ENCODE measurements around the gene MAD1L1. TPM values are rescaled to one million over a fixed set of nuclear protein-coding genes. Genes with fewer than 3 reads are reported as not detected.

Gene MAD1L1
- total RNA-seq, 2 donors from 2014 or later: 59.1 to 61.4 TPM

- Histone ChIP-seq H3K9ac (ENCODE audit: extremely low read depth, low read length, poor library complexity, severe bottlenecking) (no peak overlapping the region), H3K27me3 (ENCODE audit: control insufficient read depth, insufficient read depth, low read length, poor library complexity, severe bottlenecking) (no peaks in the 10 kb centered on the region), H3K4me3 (ENCODE audit: low read length) (no peak overlapping the region), H3K9me3 (ENCODE audit: control insufficient read depth, low read length) (peaks cover 7% of the 10 kb centered on the region), H3K36me3 (ENCODE audit: control insufficient read depth, insufficient read depth, low read length) (no peaks in the 10 kb centered on the region), H3K27ac (ENCODE audit: low read depth, low read length) (no peak overlapping the region), H3K4me1 (ENCODE audit: control insufficient read depth, insufficient read depth, low read length) (peaks cover 3% of the 10 kb centered on the region)
- Mint-ChIP-seq H3K27ac (no peak overlapping the region), H3K36me3 (ENCODE audit: low read depth) (peaks cover 39% of the 10 kb centered on the region), H3K27me3 (ENCODE audit: insufficient read depth) (no peaks in the 10 kb centered on the region), H3K4me3 (no peak overlapping the region), H3K4me1 (no peaks in the 10 kb centered on the region), H3K9me3 (peaks cover 20% of the 10 kb centered on the region)
- TF ChIP-seq CTCF (conservative IDR thresholded peaks at IDR 0.05): no peak
- DNase-seq: no peak
- WGBS, 2 experiments (ENCODE audit: insufficient coverage in 1 of 2, insufficient read length in 1 of 2): 89 to 93% methylated on average over 18 to 29 of the region's 29 CpGs
These were observed 296.1 kb downstream of the MAD1L1 start for GRCh38 chr7:1936531-1937251.

GRCh38 chr7:1936006-1936310, 296.8 kb downstream of the MAD1L1 start:
- WGBS, 2 experiments (ENCODE audit: insufficient coverage in 1 of 2, insufficient read length in 1 of 2): 92 to 100% methylated on average over 1 to 8 of the region's 8 CpGs
- H3K9ac ChIP-seq (ENCODE audit: extremely low read depth, low read length, poor library complexity, severe bottlenecking): no peak overlapping the region
- Mint-ChIP-seq H3K4me1 (no peaks in the 10 kb centered on the region), H3K27ac (peak overlapping the region; percentile 74), H3K9me3 (peaks cover 25% of the 10 kb centered on the region), H3K4me3 (no peak overlapping the region), H3K27me3 (ENCODE audit: insufficient read depth) (no peaks in the 10 kb centered on the region), H3K36me3 (ENCODE audit: low read depth) (peaks cover 45% of the 10 kb centered on the region)
- no peak overlapping the region for H3K27ac ChIP-seq (ENCODE audit: low read depth, low read length)
- H3K9me3 ChIP-seq (ENCODE audit: control insufficient read depth, low read length): peaks cover 7% of the 10 kb centered on the region
- TF ChIP-seq CTCF (conservative IDR thresholded peaks at IDR 0.05): no peak
- H3K4me3 ChIP-seq (ENCODE audit: low read length): no peak overlapping the region
- DNase-seq: no peak
- H3K4me1 ChIP-seq (ENCODE audit: control insufficient read depth, insufficient read depth, low read length): peaks cover 3% of the 10 kb centered on the region
- H3K36me3 ChIP-seq (ENCODE audit: control insufficient read depth, insufficient read depth, low read length): no peaks in the 10 kb centered on the region
- H3K27me3 ChIP-seq (ENCODE audit: control insufficient read depth, insufficient read depth, low read length, poor library complexity, severe bottlenecking): no peaks in the 10 kb centered on the region

GRCh38 chr7:1935176-1936005, 297.4 kb downstream of the MAD1L1 start:
- no peak overlapping the region for H3K27ac Mint-ChIP-seq
- WGBS, 2 experiments (ENCODE audit: insufficient coverage in 1 of 2, insufficient read length in 1 of 2): 95 to 96% methylated on average over 8 to 21 of the region's 21 CpGs

More at GRCh38 chr7:1935176-1936005, 297.4 kb downstream of the MAD1L1 start:
- H3K4me3 Mint-ChIP-seq: no peak overlapping the region
- peaks cover 7% of the 10 kb centered on the region for H3K9me3 ChIP-seq (ENCODE audit: control insufficient read depth, low read length)
- peaks cover 48% of the 10 kb centered on the region for H3K36me3 Mint-ChIP-seq (ENCODE audit: low read depth)
- no peak overlapping the region for H3K27ac ChIP-seq (ENCODE audit: low read depth, low read length)
- H3K9ac ChIP-seq (ENCODE audit: extremely low read depth, low read length, poor library complexity, severe bottlenecking): no peak overlapping the region
- peaks cover 3% of the 10 kb centered on the region for H3K4me1 ChIP-seq (ENCODE audit: control insufficient read depth, insufficient read depth, low read length)
- no peaks in the 10 kb centered on the region for H3K36me3 ChIP-seq (ENCODE audit: control insufficient read depth, insufficient read depth, low read length)
- no peak for TF ChIP-seq CTCF (conservative IDR thresholded peaks at IDR 0.05)
- no peaks in the 10 kb centered on the region for H3K27me3 Mint-ChIP-seq (ENCODE audit: insufficient read depth)
- H3K9me3 Mint-ChIP-seq: peaks cover 28% of the 10 kb centered on the region
- no peak overlapping the region for H3K4me3 ChIP-seq (ENCODE audit: low read length)
- no peak for DNase-seq
- no peaks in the 10 kb centered on the region for H3K27me3 ChIP-seq (ENCODE audit: control insufficient read depth, insufficient read depth, low read length, poor library complexity, severe bottlenecking)
- H3K4me1 Mint-ChIP-seq: no peaks in the 10 kb centered on the region

All from endodermal cell (in vitro differentiated cells).